HG03159 (cell line): ENCODE results near the gene RNF13.

ENCODE experiments used
- ATAC-seq: cut with Tn5 transposase; IDR thresholded peaks from one replicate; pipeline ENCODE4 v1.9.1; 2021; ENCODE audit warnings: mild to moderate bottlenecking, moderate library complexity; ENCODE audit not compliant: unreplicated experiment

Gene RNF13

DNA sequence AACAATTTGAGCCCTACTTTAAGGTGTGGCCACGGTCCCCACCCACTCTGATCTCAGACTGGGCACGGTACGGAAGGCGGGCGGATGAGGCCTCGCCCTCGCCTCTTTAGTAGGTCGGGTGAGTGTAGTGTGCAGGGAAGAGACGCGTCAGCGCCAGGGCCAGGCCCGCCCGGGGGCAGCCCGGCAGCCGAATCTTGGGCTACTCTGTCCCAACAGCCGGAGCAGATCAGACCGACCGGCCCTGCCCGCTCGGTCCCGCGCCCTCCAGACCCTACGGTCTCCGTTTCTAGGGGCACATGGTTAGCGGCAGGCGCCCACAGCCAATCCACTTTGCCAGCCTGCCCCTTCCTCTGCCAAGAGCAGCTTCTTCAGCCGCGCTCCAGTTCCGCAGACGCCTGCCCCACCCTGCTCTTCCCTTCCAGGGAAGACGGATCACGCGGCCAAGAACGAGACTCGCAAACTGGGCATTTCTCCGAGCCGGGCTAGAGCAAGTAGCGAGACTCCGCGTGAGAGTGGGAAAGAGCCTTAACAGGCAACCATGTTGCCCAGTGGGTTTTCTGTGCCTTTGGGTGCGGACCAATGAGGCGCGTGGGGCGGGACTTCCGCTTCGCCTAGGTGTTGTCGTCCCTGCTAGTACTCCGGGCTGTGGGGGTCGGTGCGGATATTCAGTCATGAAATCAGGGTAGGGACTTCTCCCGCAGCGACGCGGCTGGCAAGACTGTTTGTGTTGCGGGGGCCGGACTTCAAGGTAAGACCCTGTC is at the start of gene RNF13:
Gene RNF13, plus strand, starts transcription at position 610 of the 761 bp plus-strand sequence. CDS start 32,812 bp downstream, outside the sequence.
- peak; percentile 95 for ATAC-seq

- no peak for ATAC-seq
Measured at GRCh38 chr3:149763565-149764195, 49.3 kb upstream of the RNF13 start.

DNA sequence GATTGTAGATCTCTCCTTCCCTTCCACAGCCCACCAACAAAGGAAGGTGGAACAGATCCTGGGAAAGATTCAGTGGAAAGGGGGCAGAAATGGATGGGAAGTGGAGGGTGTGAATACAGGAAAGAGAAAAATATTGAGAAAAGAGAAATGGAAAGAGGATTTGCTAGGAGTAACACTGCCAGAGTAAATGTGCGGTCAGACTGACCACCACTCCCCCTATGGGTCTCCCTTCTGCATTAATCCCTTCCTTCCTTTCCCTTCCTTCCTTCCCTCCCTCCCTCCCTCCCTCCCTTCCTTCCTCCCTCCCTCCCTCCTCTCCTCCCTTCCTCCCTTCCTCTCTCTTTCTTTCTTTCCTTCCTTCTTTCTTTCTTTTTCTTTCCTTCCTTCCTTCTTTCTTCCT is 48.7 kb upstream of the RNF13 start:
- no peak for ATAC-seq

GRCh38 chr3:149765762-149766334 is 47.2 kb upstream of the RNF13 start:
- no peak for ATAC-seq

DNA sequence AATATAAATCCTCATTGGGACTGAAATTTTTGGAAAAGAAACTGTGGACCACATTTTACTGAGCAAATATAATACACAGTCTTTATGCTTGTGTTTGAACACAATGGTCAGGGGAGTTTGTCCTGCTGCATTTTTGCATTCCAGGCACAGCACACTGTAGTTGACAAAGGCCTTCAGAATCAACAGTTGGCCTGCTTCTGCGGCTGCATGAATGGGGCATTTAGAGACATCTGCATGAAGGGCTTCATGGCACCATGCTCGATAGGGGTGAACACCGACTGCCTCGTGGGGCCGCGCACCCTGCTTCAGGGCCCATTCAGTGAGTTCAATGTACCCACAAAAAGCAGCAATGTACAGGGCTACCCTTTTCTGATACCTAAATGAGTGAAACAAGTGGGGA is 45.3 kb upstream of the RNF13 start:
- ATAC-seq, result no peak

GRCh38 chr3:149768704-149769103 is 44.3 kb upstream of the RNF13 start:
- ATAC-seq, result no peak

DNA sequence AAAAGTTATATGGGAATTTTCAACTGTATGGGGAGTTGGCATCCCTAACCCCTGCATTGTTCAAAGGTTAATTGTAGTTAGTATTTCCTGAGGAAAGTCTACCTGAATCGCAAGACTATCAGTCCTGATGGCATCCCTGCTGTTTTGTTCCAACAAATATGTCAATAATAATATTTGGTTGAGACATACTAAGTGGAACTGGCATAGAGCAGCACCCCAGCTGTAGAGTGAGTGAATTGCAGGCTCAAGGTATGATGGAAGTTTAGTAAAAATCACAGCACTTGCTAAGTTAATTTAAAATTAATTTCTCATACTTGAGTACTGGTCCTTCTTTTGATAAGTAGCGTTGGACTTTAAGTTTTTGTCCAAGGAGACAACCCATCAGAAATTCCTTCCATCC is 42.8 kb upstream of the RNF13 start:
- no peak for ATAC-seq

GRCh38 chr3:149771652-149772271 is 41.3 kb upstream of the RNF13 start:
- peak; percentile 57 for ATAC-seq

- no peak for ATAC-seq
Measured at GRCh38 chr3:149772861-149773260, 40.2 kb upstream of the RNF13 start.

GRCh38 chr3:149776170-149776569 is 36.8 kb upstream of the RNF13 start:
- ATAC-seq, result no peak

DNA sequence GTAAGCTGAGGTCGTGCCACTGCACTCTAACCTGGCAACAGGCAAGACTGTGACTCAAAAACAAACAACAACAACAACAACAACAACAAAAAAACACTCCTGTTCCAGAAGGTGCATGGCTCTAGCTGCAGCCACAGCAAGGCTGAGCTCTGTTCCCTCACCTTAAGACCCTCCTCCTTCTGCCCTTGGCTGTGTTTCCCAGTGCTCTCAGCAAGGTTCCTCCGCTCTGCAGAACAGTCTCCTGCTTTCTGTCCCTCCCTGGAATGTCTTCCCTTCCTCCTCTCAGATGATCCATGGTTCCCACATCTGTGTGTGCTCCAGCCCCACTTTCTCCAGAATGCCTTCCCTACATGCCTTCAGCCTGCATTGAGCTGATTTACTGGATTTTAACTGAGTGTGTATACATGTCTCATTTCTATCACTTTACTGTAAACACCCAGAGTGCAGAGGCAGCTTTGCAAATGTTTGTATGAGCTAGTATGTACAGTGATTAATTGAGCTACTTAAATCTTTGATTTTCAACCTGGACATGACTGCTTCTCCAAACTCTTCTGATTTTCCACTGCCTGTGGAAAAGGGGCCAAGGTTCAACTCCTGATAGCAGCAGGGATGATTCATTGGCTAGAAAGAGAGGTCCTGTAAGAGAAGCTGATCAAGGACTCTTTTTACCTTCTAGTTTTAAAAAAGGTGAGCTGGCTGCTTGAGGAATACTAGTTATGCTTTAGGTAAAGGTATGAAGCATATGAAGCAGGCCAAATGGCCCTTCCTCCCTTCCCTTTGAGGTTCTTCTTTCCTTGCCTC is 35.4 kb upstream of the RNF13 start:
- ATAC-seq, result no peak

DNA sequence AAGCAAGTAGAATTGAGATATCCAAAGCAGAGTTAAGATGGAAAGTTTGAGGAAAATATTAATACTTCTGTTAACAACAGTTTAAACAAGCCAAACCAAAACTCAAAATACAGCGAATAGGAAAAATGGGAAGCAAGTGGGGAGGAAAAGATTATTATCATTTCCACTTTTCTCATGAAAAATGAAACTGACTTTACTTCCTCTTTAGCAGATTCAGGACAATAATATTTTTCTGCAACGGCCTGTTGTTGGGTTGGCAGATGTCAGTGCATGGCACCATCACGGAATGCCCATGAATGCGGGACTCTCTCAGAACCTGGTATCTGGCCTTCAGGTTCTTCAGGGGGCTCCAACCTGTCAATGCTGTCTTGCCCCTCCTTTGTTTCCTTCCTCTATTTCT is 31.8 kb upstream of the RNF13 start:
- ATAC-seq, result peak; percentile 59

- peak; percentile 25 for ATAC-seq
Measured at GRCh38 chr3:149781741-149782140, 31.3 kb upstream of the RNF13 start.

- no peak for ATAC-seq
Measured at GRCh38 chr3:149783576-149783975, 29.4 kb upstream of the RNF13 start.

DNA sequence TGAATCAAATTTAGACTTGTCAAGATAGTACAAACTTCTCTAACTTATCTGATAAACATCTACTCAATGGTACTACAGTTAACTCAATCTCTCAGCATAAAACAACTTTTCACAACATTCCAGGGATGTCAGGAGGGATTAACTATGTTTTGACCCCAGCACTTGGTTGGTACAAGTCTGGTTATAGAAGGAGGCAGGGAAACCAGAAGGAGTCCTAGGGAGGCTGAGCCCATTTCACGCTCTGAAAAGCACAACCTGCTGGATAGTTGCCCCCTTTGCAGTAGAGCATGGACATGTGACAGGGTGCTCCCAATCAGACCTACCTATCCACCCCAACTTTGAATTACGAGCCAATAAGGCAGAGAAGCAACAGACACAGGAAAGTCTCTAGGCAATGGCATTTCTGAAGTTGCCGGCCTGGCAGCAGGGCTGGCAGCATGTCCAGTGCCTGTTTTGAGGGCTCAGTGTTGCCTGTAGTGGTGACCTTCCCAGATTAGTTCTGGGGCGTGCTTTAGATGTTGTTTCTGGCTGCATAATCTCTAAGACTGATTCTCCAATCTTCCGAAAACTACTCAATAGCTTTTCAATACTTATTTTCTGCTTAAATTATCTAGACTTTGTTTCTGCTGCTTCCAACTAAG is 28.8 kb upstream of the RNF13 start:
- no peak for ATAC-seq

DNA sequence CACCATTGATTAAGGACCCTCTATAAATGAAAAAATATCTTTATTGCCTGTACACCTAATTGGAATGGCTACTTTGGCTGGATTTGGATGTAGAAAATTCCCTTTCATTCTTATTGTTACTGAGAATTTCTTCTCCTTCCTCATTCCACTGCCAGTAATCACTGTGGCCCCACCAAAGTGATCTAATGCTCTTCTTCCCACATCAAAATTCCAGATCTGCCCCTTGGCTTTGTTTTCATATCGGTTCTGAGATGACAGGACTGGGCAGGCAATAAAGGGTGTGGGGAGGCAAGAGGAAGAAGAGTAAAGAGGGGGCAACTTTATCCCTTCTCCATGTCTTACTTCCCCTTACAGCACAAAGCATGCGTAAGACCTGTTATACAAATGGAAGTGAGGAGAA is 22.7 kb upstream of the RNF13 start:
- no peak for ATAC-seq

DNA sequence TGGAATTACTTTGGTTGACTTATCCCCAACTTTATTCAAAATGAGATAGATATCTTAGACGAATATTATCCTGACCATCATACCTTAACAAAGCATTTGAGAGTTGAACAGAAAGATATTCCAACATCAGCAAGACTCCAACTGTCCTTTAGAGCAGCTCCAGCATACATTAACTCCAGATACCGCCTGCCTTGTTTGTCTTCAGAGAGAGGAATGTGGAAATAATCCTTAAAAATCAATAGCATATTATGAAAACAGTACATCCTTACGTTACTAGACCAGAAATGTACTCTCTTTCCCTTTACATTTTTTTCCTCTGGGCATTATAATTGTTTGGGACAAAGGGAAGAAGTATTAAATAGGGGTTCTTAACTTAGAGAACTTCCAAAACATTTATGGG is 22.3 kb upstream of the RNF13 start:
- ATAC-seq, result no peak

DNA sequence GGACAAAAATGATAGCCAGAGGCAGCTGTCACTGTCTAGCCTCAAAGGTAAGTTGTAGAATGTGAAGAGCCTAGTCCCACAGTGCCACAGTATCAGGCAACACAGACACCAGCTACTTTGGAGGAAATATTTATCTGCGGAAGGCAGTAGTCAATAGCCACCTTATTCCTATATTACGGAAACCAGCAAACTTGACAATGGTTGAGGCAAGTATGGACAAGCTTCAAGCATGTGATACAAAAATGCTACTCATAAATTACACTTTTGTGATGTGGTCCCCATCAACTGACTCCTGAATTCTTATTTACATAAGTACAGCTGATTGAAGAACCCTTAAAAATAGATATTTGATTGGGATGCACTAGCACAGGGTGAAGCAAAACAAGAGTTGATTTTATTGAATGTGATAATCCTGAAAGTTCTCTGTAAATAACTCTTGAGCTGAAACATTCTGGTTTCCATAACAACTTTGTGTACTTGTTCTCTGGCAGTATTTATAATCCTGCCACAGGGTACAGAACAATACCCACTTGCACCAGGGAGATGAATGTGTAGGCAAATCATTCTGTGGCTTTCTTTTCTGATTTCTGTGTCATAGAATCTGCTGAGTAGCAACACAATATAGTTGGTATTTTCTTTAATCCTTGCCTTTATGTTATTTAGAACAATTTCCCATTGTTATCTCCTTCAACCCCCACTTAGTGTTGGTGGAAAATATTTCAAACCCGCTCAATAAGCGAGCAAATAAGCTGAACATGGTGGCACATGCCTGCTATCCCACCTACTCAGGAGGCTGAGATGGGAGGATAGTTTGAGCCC is 20.4 kb upstream of the RNF13 start, which contains the start of gene ANKUB1:
Gene ANKUB1, minus strand, starts transcription at position 103 of the 819 bp plus-strand sequence. CDS start 188 bp downstream, outside the sequence.
- no peak for ATAC-seq

GRCh38 chr3:149796026-149796425 is 17.0 kb upstream of the RNF13 start:
- ATAC-seq, result no peak
